GM12878 (cell line): ENCODE results near the gene INPP4B. TPM values are rescaled to one million over a fixed set of nuclear protein-coding genes. Genes with fewer than 3 reads are reported as not detected.

Experiments used
- ATAC-seq: fragments of 200-7000 bp; cut with Tn5 transposase; 3 replicates; pipeline ENCODE4 v1.9.1; 2020; ENCODE audit warnings: mild to moderate bottlenecking, moderate library complexity
- BruUV-seq: library from RNA; stranded (reverse); fragments of 400-500 nt; replicated peaks from 2 replicates; lab custom pipeline; 2021; lab: Mats Ljungman, UMichigan
- CTCF ChIA-PET: fragments of 300-600 bp; sonication (Branson Sonifier 250); formaldehyde crosslinking; extraction: SDS; loops from one replicate; lab custom pipeline; 2021; ENCODE audit warnings: inconsistent platforms; lab: Yijun Ruan, JAX
- POLR2A ChIA-PET: fragments of 350-600 bp; formaldehyde crosslinking; extraction: SDS; loops from one replicate; lab custom pipeline; 2021; ENCODE audit warnings: inconsistent platforms; lab: Charles Lee
- RAD21 ChIA-PET: fragments of 300-600 bp; sonication (Branson Sonifier 250); formaldehyde crosslinking; loops from one replicate; lab custom pipeline; 2023; ENCODE audit warnings: antibody characterized with exemption; ENCODE audit not compliant: unreplicated experiment; lab: Charles Lee
- SMC1A ChIA-PET: fragments of 300-600 bp; sonication (Branson Sonifier 250); formaldehyde crosslinking; loops from one replicate; lab custom pipeline; 2023; ENCODE audit not compliant: unreplicated experiment, uncharacterized antibody; lab: Charles Lee
- DNase-seq: peaks from one replicate; pipeline ENCODE4 v3.0.0-alpha.2; 2011; ENCODE audit warnings: low read depth, low spot score
- FAIRE-seq: peaks from 3 replicates; lab custom pipeline; 2011; peaks lifted over from hg19 to GRCh38; lab: Jason Lieb, UNC
- H2AFZ ChIP-seq: 2 replicates; pipeline ENCODE4 v1.6.0; 2011; ENCODE audit warnings: low read depth, low read length, control low read depth; ENCODE audit not compliant: control insufficient read depth
- H3K27ac ChIP-seq: 2 replicates; pipeline ENCODE4 v1.5.1; 2011; ENCODE audit warnings: control low read depth; ENCODE audit not compliant: control insufficient read depth, insufficient read depth
- H3K27me3 ChIP-seq, 2 experiments: replicated peaks in 1 of 2; 2 replicates each; pipeline versions ENCODE4 v1.6.0 to v1.6.1; 2011; ENCODE audit warnings: low read length in 1 of 2; ENCODE audit not compliant: control insufficient read depth in 2 of 2, insufficient read depth in 2 of 2
- H3K36me3 ChIP-seq, 2 experiments: 2 replicates each; pipeline ENCODE4 v1.5.1; 2011; ENCODE audit warnings: low read length in 1 of 2; ENCODE audit not compliant: control insufficient read depth in 2 of 2, insufficient read depth in 2 of 2
- H3K4me1 ChIP-seq: 2 replicates; pipeline ENCODE4 v1.6.1; 2011; ENCODE audit warnings: mild to moderate bottlenecking, low read length, moderate library complexity, mixed read lengths; ENCODE audit not compliant: control insufficient read depth, insufficient read depth
- H3K4me2 ChIP-seq: 2 replicates; pipeline ENCODE4 v1.6.0; 2011; ENCODE audit warnings: control low read depth; ENCODE audit not compliant: control insufficient read depth, insufficient read depth
- H3K4me3 ChIP-seq: fragments of 200-600 bp; sonication (generic); 2 replicates; pipeline ENCODE4 v1.5.1; 2016
- H3K79me2 ChIP-seq: 2 replicates; pipeline ENCODE4 v1.6.0; 2011; ENCODE audit warnings: low read length; ENCODE audit not compliant: control insufficient read depth, insufficient read depth
- H3K9ac ChIP-seq: 2 replicates; pipeline ENCODE4 v1.8.0; 2011; ENCODE audit warnings: low read length, control low read depth, mixed read lengths; ENCODE audit not compliant: control insufficient read depth, insufficient read depth
- H3K9me3 ChIP-seq: replicated peaks from 3 replicates; pipeline ENCODE4 v1.5.1; 2011; ENCODE audit warnings: mild to moderate bottlenecking, low read length; ENCODE audit not compliant: control insufficient read depth, insufficient read depth
- H4K20me1 ChIP-seq: 2 replicates; pipeline ENCODE4 v1.6.0; 2011; ENCODE audit not compliant: control insufficient read depth, insufficient read depth
- BCL11A ChIP-seq: IDR thresholded peaks from 2 replicates; pipeline ENCODE4 v1.6.1; 2011; ENCODE audit warnings: low read depth, low read length
- CBFB ChIP-seq: IDR thresholded peaks from 2 replicates; pipeline ENCODE4 v1.6.1; 2016; ENCODE audit warnings: antibody characterized with exemption, low read depth
- EZH2 ChIP-seq: IDR thresholded peaks from 2 replicates; pipeline ENCODE4 v1.6.1; 2012; ENCODE audit warnings: low read depth, mild to moderate bottlenecking, control low read depth, inconsistent platforms, low read length, borderline replicate concordance; ENCODE audit not compliant: control insufficient read depth
- LARP7 ChIP-seq: fragments of 450-650 bp; IDR thresholded peaks from 2 replicates; pipeline ENCODE4 v1.6.1; 2017; ENCODE audit warnings: mild to moderate bottlenecking
- POLR2AphosphoS5 ChIP-seq: IDR thresholded peaks from 2 replicates; pipeline ENCODE4 v1.6.1; 2011; ENCODE audit warnings: mild to moderate bottlenecking, low read length, inconsistent platforms
- SMAD1 ChIP-seq: fragments of 450-650 bp; IDR thresholded peaks from 2 replicates; pipeline ENCODE4 v1.6.1; 2018; ENCODE audit warnings: mild to moderate bottlenecking, low read depth; ENCODE audit not compliant: partially characterized antibody
- ZNF24 ChIP-seq: fragments of 450-650 bp; IDR thresholded peaks from 2 replicates; pipeline ENCODE4 v1.6.1; 2017; ENCODE audit warnings: antibody characterized with exemption, mild to moderate bottlenecking
- ZNF384 ChIP-seq: IDR thresholded peaks from 2 replicates; pipeline ENCODE4 v1.6.1; 2012; ENCODE audit warnings: low read depth, mild to moderate bottlenecking, low read length, improper control_type of control experiment, borderline replicate concordance
- ZSCAN29 ChIP-seq: fragments of 450-650 bp; IDR thresholded peaks from 2 replicates; pipeline ENCODE4 v1.6.1; 2017; ENCODE audit warnings: mild to moderate bottlenecking, moderate library complexity
- WGBS: methylation state at CpG from one replicate; pipeline ENCODE4 v1.1.6; 2016; ENCODE audit warnings: low lambda C conversion rate; ENCODE audit not compliant: insufficient replicate concordance, insufficient coverage; ENCODE audit errors: missing lambda C conversion rate; 5-methylcytosine and 5-hydroxymethylcytosine counted together
- in situ Hi-C: fragments of 300-500 bp; cut with MboI; formaldehyde crosslinking; loops from 9 replicates; pipeline ENCODE4 v1.14.3; 2018; ENCODE audit warnings: mixed read lengths
- intact Hi-C: fragments of 100-400 bp; cut with micrococcal nuclease; formaldehyde crosslinking; loops from one replicate; pipeline ENCODE4 v1.14.2; 2022; ENCODE audit not compliant: unreplicated experiment
- polyA plus RNA-seq, 11 experiments: library from polyadenylated mRNA; depleted of rRNA in 4 of 11; unstranded in 6 of 11; stranded (reverse) in 5 of 11; fragments of >200 nt; fragmentation: Nextera tagmentation in 4 of 11; fragmentation: Illumina TruSeq in 1 of 11; extraction: Ambion mirVana in 4 of 11; extraction: Trizol in 1 of 11; gene quantifications; 1 replicate in 1 of 11; 2 replicates in 10 of 11; pipeline versions ENCODE4 v1.2.1 to v1.2.3, GENCODE V29; 2011 to 2016; ENCODE audit warnings: inconsistent platforms in 2 of 11, missing spikeins in 2 of 11, low read depth in 1 of 11
- total RNA-seq, 4 experiments: library from RNA; depleted of rRNA in 3 of 4; stranded (reverse); fragments of >200 nt in 3 of 4; fragmentation: Illumina TruSeq in 1 of 4; extraction: Trizol in 1 of 4; gene quantifications; 2 replicates each; pipeline versions ENCODE4 v1.2.1 to v1.2.3, GENCODE V29; 2013 to 2021
- TF ChIP-seq, protein P1 (sequence below): IDR thresholded peaks from 2 replicates; pipeline ENCODE4 v1.6.1; 2011; ENCODE audit warnings: low read depth, low read length, improper control_type of control experiment, borderline replicate concordance
- TF ChIP-seq, protein P2 (sequence below): fragments of 450-650 bp; IDR thresholded peaks from 2 replicates; pipeline ENCODE4 v1.6.1; 2018; ENCODE audit warnings: borderline replicate concordance, mild to moderate bottlenecking; ENCODE audit not compliant: partially characterized antibody
- TF ChIP-seq, protein P3 (sequence below): fragments of 150-350 bp; IDR thresholded peaks from 2 replicates; pipeline ENCODE4 v1.6.1; 2014; ENCODE audit warnings: mild to moderate bottlenecking, low read depth, low read length

Gene INPP4B
- total and polyA plus RNA-seq, 10 of the 15 experiments (the other 5 are each of a cell fraction or from before 2014, with no cell fraction given): 0.53 to 11.2 (median 0.95) TPM

DNA sequence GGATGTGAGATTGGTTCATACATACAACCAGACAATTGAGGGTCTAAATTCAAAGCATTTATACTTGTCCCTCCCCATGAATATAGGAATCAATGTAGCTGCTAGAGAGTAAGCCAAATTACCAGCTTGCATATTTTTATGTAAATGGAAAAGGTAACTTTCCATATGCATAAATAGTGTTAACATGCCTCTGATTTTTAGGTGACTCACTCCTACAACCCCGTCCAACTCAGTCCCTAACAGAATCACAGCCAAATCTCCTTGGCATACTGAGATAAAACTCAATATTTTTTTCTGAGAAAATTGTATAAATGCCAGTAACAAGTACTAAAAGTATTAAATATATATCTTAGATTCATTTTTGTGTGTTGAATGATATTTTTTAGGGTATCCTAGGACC is 67.2 kb downstream of the INPP4B start (continued):
- TF ChIP-seq LARP7: no peak
- no peak for TF ChIP-seq CBFB
- no peak for TF ChIP-seq BCL11A
- TF ChIP-seq SMAD1: no peak

DNA sequence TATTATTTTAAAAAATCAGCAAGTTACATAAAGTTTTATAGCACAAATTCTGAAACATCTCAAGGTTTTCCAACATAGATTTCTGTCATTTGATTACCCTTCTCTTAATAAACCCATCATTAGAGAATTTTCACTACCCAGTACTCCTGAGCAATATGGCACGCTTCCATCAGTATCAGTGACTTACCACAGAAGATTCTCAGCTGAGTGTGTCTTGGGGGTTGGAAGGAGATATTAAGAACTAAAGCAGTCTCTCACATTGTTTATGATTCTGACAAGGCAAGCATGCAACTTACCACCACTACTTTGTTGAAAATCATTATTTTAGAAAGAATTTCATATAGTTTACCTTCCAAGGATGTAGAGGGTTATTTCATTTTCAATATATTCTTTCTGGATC is 67.7 kb downstream of the INPP4B start:
- FAIRE-seq: no peak
- no TSS peak for BruUV-seq

More for the DNA sequence above, 67.7 kb downstream of the INPP4B start:
- in situ Hi-C loops (no loop called here), intact Hi-C loops (no loop called here)
- ChIA-PET RAD21 (no interaction called here), SMC1A (interaction anchor here (0.7 kb wide), 1 partner anchor 471 kb away, joined by 3 read pairs; no protein-coding TSS in a partner anchor), POLR2A (no interaction called here), CTCF (interaction anchor here (1.6 kb wide), 1 partner anchor 10 kb away, joined by 3 read pairs; no protein-coding TSS in a partner anchor)
- H3K27ac ChIP-seq: no peak overlapping the region
- no peak overlapping the region for H2AFZ ChIP-seq
- H3K9ac ChIP-seq: no peak overlapping the region
- TF ChIP-seq EZH2 (no peak), ZNF24 (no peak), SMAD1 (no peak), POLR2AphosphoS5 (no peak), ZNF384 (no peak), ZSCAN29 (no peak)
- TF ChIP-seq, protein P1, sequence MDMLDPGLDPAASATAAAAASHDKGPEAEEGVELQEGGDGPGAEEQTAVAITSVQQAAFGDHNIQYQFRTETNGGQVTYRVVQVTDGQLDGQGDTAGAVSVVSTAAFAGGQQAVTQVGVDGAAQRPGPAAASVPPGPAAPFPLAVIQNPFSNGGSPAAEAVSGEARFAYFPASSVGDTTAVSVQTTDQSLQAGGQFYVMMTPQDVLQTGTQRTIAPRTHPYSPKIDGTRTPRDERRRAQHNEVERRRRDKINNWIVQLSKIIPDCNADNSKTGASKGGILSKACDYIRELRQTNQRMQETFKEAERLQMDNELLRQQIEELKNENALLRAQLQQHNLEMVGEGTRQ: no peak
- TF ChIP-seq, protein P2, sequence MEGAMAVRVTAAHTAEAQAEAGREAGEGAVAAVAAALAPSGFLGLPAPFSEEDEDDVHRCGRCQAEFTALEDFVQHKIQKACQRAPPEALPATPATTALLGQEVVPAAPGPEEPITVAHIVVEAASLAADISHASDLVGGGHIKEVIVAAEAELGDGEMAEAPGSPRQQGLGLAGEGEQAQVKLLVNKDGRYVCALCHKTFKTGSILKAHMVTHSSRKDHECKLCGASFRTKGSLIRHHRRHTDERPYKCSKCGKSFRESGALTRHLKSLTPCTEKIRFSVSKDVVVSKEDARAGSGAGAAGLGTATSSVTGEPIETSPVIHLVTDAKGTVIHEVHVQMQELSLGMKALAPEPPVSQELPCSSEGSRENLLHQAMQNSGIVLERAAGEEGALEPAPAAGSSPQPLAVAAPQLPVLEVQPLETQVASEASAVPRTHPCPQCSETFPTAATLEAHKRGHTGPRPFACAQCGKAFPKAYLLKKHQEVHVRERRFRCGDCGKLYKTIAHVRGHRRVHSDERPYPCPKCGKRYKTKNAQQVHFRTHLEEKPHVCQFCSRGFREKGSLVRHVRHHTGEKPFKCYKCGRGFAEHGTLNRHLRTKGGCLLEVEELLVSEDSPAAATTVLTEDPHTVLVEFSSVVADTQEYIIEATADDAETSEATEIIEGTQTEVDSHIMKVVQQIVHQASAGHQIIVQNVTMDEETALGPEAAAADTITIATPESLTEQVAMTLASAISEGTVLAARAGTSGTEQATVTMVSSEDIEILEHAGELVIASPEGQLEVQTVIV: no peak
- TF ChIP-seq, protein P3, sequence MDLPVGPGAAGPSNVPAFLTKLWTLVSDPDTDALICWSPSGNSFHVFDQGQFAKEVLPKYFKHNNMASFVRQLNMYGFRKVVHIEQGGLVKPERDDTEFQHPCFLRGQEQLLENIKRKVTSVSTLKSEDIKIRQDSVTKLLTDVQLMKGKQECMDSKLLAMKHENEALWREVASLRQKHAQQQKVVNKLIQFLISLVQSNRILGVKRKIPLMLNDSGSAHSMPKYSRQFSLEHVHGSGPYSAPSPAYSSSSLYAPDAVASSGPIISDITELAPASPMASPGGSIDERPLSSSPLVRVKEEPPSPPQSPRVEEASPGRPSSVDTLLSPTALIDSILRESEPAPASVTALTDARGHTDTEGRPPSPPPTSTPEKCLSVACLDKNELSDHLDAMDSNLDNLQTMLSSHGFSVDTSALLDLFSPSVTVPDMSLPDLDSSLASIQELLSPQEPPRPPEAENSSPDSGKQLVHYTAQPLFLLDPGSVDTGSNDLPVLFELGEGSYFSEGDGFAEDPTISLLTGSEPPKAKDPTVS: no peak
- WGBS: 5% methylated on average over 1 of the region's 1 CpG
- H3K9me3 ChIP-seq: no peaks in the 10 kb centered on the region
- H3K36me3 ChIP-seq: no peaks in the 10 kb centered on the region
- no peaks in the 10 kb centered on the region for H4K20me1 ChIP-seq
- no peaks in the 10 kb centered on the region for H3K79me2 ChIP-seq
- H3K4me1 ChIP-seq: no peaks in the 10 kb centered on the region
- no peaks in the 10 kb centered on the region for H3K27me3 ChIP-seq
- DNase-seq (no peak), ATAC-seq (no peak)
- no peak overlapping the region for H3K4me3 ChIP-seq
- H3K4me2 ChIP-seq: no peak overlapping the region
